Measurements from ENCODE around the gene SESN1.
"Not testable (repeated sequence)": the region's sequence is repeated elsewhere in the genome, so short reads cannot be mapped to it uniquely, and the experiment has no call there.

SESN1 gene

GRCh38 chr6:109093732-109094415 is 772 bp downstream of the SESN1 start:
- no peak for TF ChIP-seq CTCF (conservative IDR thresholded peaks at IDR 0.05; ENCODE audit: low read length)
- peak overlapping the region; percentile 97 for H3K4me3 ChIP-seq (ENCODE audit: low read length)
- DNase-seq (ENCODE audit: low read depth): no peak

GRCh38 chr6:109092074-109092473 is 2.6 kb downstream of the SESN1 start:
- no peak for TF ChIP-seq CTCF (conservative IDR thresholded peaks at IDR 0.05; ENCODE audit: low read length)
- no peak for DNase-seq (ENCODE audit: low read depth)
- H3K4me3 ChIP-seq (ENCODE audit: low read length): peak overlapping the region; percentile 97

GRCh38 chr6:109091314-109092024 is 3.2 kb downstream of the SESN1 start:
- no peak for TF ChIP-seq CTCF (conservative IDR thresholded peaks at IDR 0.05; ENCODE audit: low read length)
- H3K4me3 ChIP-seq (ENCODE audit: low read length): no peak overlapping the region
- DNase-seq (ENCODE audit: low read depth): no peak

GRCh38 chr6:109088995-109089394 is 5.7 kb downstream of the SESN1 start:
- DNase-seq (ENCODE audit: low read depth): no peak
- no peak overlapping the region for H3K4me3 ChIP-seq (ENCODE audit: low read length)
- no peak for TF ChIP-seq CTCF (conservative IDR thresholded peaks at IDR 0.05; ENCODE audit: low read length)

- no peak for DNase-seq (ENCODE audit: low read depth)
- no peak for TF ChIP-seq CTCF (conservative IDR thresholded peaks at IDR 0.05; ENCODE audit: low read length)
- H3K4me3 ChIP-seq (ENCODE audit: low read length): no peak overlapping the region
These were observed 6.9 kb downstream of the SESN1 start for GRCh38 chr6:109087661-109088264.

GRCh38 chr6:109084146-109084545 is 10.5 kb downstream of the SESN1 start:
- DNase-seq (ENCODE audit: low read depth); H3K4me3 ChIP-seq (ENCODE audit: low read length): not testable (repeated sequence)

- DNase-seq (ENCODE audit: low read depth): no peak
- H3K4me3 ChIP-seq (ENCODE audit: low read length): no peak overlapping the region
- no peak for TF ChIP-seq CTCF (conservative IDR thresholded peaks at IDR 0.05; ENCODE audit: low read length)
These were observed 11.0 kb downstream of the SESN1 start for GRCh38 chr6:109083657-109084056.
